HepG2 (cell line): ENCODE measurements around the gene RHBG. TPM values are rescaled to one million over a fixed set of nuclear protein-coding genes. Genes with fewer than 3 reads are reported as not detected.
A peak's percentile ranks its signal among the peaks of the same experiment; 100 is the strongest.

Experiments used
- ATF7 ChIP-seq, 2 experiments: fragments of 450-650 bp in 1 of 2; sonication (generic) in 1 of 2; formaldehyde crosslinking in 1 of 2; IDR thresholded peaks; 2 replicates each; pipeline versions ENCODE4 v1.4.0 to v1.6.1; 2016 to 2020; ENCODE audit warnings: antibody characterized with exemption in 1 of 2, mild to moderate bottlenecking in 1 of 2, missing genetic modification reagents in 1 of 2
- EED ChIP-seq: sonication (generic); formaldehyde crosslinking; IDR thresholded peaks from 2 replicates; pipeline ENCODE4 v1.5.0; 2020; ENCODE audit warnings: mild to moderate bottlenecking, missing genetic modification reagents
- ETV5 ChIP-seq: IDR thresholded peaks from 2 replicates; pipeline ENCODE4 v1.6.1; 2018; ENCODE audit warnings: missing biosample characterization, missing genetic modification reagents, inconsistent platforms, borderline replicate concordance
- EZH2 ChIP-seq: conservative IDR thresholded peaks from 2 replicates; pipeline ENCODE4 v1.6.1; 2012; ENCODE audit warnings: mild to moderate bottlenecking, low read depth, low read length, moderate library complexity
- GABPB1 ChIP-seq: IDR thresholded peaks from 2 replicates; pipeline ENCODE4 v1.6.1; 2016; ENCODE audit warnings: mild to moderate bottlenecking, missing genetic modification reagents, moderate library complexity, missing compliant biosample characterization
- HNRNPLL ChIP-seq: fragments of 200-400 bp; formaldehyde crosslinking; IDR thresholded peaks from 2 replicates; pipeline ENCODE4 v1.6.1; 2017; ENCODE audit warnings: mild to moderate bottlenecking, low read depth, low read length; ENCODE audit not compliant: poor library complexity, severe bottlenecking
- MEIS2 ChIP-seq: sonication (generic); formaldehyde crosslinking; IDR thresholded peaks from 2 replicates; pipeline ENCODE4 v1.9.0; 2021; ENCODE audit warnings: mild to moderate bottlenecking, missing genetic modification reagents
- MTF2 ChIP-seq: sonication (generic); formaldehyde crosslinking; IDR thresholded peaks from 2 replicates; pipeline ENCODE4 v1.5.0; 2020; ENCODE audit warnings: missing genetic modification reagents, borderline replicate concordance
- NR3C1 ChIP-seq: sonication (generic); formaldehyde crosslinking; IDR thresholded peaks from 2 replicates; pipeline ENCODE4 v1.4.0; 2020; ENCODE audit warnings: missing genetic modification reagents
- PAWR ChIP-seq: sonication (generic); formaldehyde crosslinking; IDR thresholded peaks from 2 replicates; pipeline ENCODE4 v1.4.0; 2020; ENCODE audit warnings: missing genetic modification reagents, mild to moderate bottlenecking, borderline replicate concordance
- PRDM15 ChIP-seq: sonication (generic); formaldehyde crosslinking; IDR thresholded peaks from 2 replicates; pipeline ENCODE4 v1.4.0; 2020; ENCODE audit warnings: missing genetic modification reagents
- RFX5 ChIP-seq: IDR thresholded peaks from 2 replicates; pipeline ENCODE4 v1.6.1; 2011; ENCODE audit warnings: low read depth, low read length, improper control_type of control experiment
- RNF2 ChIP-seq: fragments of 450-650 bp; conservative IDR thresholded peaks from 2 replicates; pipeline ENCODE4 v1.6.1; 2016; ENCODE audit warnings: low read depth
- SOX5 ChIP-seq: IDR thresholded peaks from 2 replicates; pipeline ENCODE4 v1.6.1; 2016; ENCODE audit warnings: borderline replicate concordance
- TAF15 ChIP-seq: fragments of 200-400 bp; formaldehyde crosslinking; IDR thresholded peaks from one replicate; pipeline ENCODE4 v1.6.1; 2018; ENCODE audit warnings: mild to moderate bottlenecking, low read depth, low read length; ENCODE audit not compliant: poor library complexity, severe bottlenecking
- ZNF577 ChIP-seq: sonication (generic); formaldehyde crosslinking; IDR thresholded peaks from 2 replicates; pipeline ENCODE4 v1.4.0; 2020; ENCODE audit warnings: mild to moderate bottlenecking, low read depth, missing genetic modification reagents, borderline replicate concordance
- ZNF770 ChIP-seq: sonication (generic); formaldehyde crosslinking; IDR thresholded peaks from 2 replicates; pipeline ENCODE4 v1.5.0; 2020; ENCODE audit warnings: mild to moderate bottlenecking, missing genetic modification reagents
- ZSCAN25 ChIP-seq: sonication (generic); formaldehyde crosslinking; IDR thresholded peaks from 2 replicates; pipeline ENCODE4 v1.8.0; 2022; ENCODE audit warnings: mild to moderate bottlenecking, missing genetic modification reagents
- polyA plus RNA-seq, 8 experiments: library from polyadenylated mRNA; depleted of rRNA in 3 of 8; stranded (reverse) in 7 of 8; unstranded in 1 of 8; fragments of >200 nt; fragmentation: Illumina TruSeq in 4 of 8; extraction: Trizol in 4 of 8; gene quantifications; 2 replicates each; pipeline versions ENCODE4 v1.2.1 to v1.2.3, GENCODE V29; 2011 to 2016; ENCODE audit warnings: low read depth in 4 of 8, missing spikeins in 1 of 8, mixed read lengths in 1 of 8; ENCODE audit not compliant: insufficient read depth in 1 of 8
- total RNA-seq, 5 experiments: library from RNA; depleted of rRNA; stranded (reverse); fragments of >200 nt; fragmentation: Illumina TruSeq; extraction: Trizol; gene quantifications; 2 replicates each; pipeline ENCODE4 v1.2.3, GENCODE V29; 2016; ENCODE audit warnings: low read depth in 1 of 5
- TF ChIP-seq, protein P1 (sequence below): sonication (generic); formaldehyde crosslinking; IDR thresholded peaks from 2 replicates; pipeline ENCODE4 v1.8.0; 2022; ENCODE audit warnings: missing genetic modification reagents, mild to moderate bottlenecking, borderline replicate concordance
- TF ChIP-seq, protein P2 (sequence below): sonication (generic); formaldehyde crosslinking; IDR thresholded peaks from 2 replicates; pipeline ENCODE4 v1.4.0; 2020; ENCODE audit warnings: mild to moderate bottlenecking, missing genetic modification reagents

Gene RHBG
- total and polyA plus RNA-seq, 2 of the 13 experiments (the other 11 are each of a cell fraction or from before 2014, with no cell fraction given), result 61.8 to 73.5 TPM

GRCh38 chr1:156421062-156421938, 52.3 kb downstream of the RHBG start (continued):
- TF ChIP-seq PRDM15 (CRISPR knock-in tag), result peak; percentile 97
- no peak for TF ChIP-seq MEIS2 (CRISPR knock-in tag)
- TF ChIP-seq, protein P1, sequence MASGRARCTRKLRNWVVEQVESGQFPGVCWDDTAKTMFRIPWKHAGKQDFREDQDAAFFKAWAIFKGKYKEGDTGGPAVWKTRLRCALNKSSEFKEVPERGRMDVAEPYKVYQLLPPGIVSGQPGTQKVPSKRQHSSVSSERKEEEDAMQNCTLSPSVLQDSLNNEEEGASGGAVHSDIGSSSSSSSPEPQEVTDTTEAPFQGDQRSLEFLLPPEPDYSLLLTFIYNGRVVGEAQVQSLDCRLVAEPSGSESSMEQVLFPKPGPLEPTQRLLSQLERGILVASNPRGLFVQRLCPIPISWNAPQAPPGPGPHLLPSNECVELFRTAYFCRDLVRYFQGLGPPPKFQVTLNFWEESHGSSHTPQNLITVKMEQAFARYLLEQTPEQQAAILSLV (CRISPR knock-in tag), result no peak
- no peak for TF ChIP-seq TAF15
- TF ChIP-seq ATF7 (IDR thresholded peaks at IDR 0.05), result peak; percentile 74
- no peak for TF ChIP-seq ATF7 (CRISPR knock-in tag; IDR thresholded peaks at IDR 0.05)
- peak; percentile 52; the same call in 1 of the 2 replicates for TF ChIP-seq GABPB1 (CRISPR knock-in tag)
- TF ChIP-seq EED, result 0 out of 2 replicates have a peak, but pooled peaks have one; percentile 23
- TF ChIP-seq ZSCAN25 (CRISPR knock-in tag), result no peak
- no peak for TF ChIP-seq ZNF577 (CRISPR knock-in tag)
- TF ChIP-seq NR3C1 (CRISPR knock-in tag), result no peak
- TF ChIP-seq, protein P2, sequence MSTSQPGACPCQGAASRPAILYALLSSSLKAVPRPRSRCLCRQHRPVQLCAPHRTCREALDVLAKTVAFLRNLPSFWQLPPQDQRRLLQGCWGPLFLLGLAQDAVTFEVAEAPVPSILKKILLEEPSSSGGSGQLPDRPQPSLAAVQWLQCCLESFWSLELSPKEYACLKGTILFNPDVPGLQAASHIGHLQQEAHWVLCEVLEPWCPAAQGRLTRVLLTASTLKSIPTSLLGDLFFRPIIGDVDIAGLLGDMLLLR (CRISPR knock-in tag), result no peak
- TF ChIP-seq PAWR (CRISPR knock-in tag), result no peak
- peak; percentile 65; the same call in 1 of the 2 replicates for TF ChIP-seq MTF2 (CRISPR knock-in tag)
- no peak for TF ChIP-seq ETV5
- no peak for TF ChIP-seq SOX5 (CRISPR knock-in tag)
- TF ChIP-seq RFX5, result 0 out of 2 replicates have a peak, but pooled peaks have one; percentile 26
- peak; percentile 20 for TF ChIP-seq HNRNPLL
- peak; percentile 57 for TF ChIP-seq ZNF770 (CRISPR knock-in tag)
- peak; percentile 65; the same call in 1 of the 2 replicates for TF ChIP-seq RNF2
- TF ChIP-seq EZH2, result peak; percentile 89; the same call in 1 of the 2 replicates
